MM.1S (cell line): ENCODE results near the gene VTA1.

Experiments used
- DNase-seq: peaks from one replicate; pipeline ENCODE4 v3.0.0-alpha.2; 2015
- H2AFZ ChIP-seq: fragments of 300-600 bp; sonication (generic); 2 replicates; pipeline ENCODE4 v1.6.0; 2016; ENCODE audit warnings: antibody characterized with exemption, low read length
- H3F3A ChIP-seq: fragments of 300-600 bp; sonication (generic); 2 replicates; pipeline ENCODE4 v1.6.1; 2016; ENCODE audit warnings: mild to moderate bottlenecking, antibody characterized with exemption, low read length, moderate library complexity, mixed read lengths; ENCODE audit not compliant: insufficient read depth
- H3K27ac ChIP-seq: fragments of 300-600 bp; sonication (generic); 2 replicates; pipeline ENCODE4 v1.5.1; 2016; ENCODE audit warnings: mild to moderate bottlenecking, low read length
- H3K27me3 ChIP-seq: fragments of 300-600 bp; sonication (generic); replicated peaks from 2 replicates; pipeline ENCODE4 v1.6.0; 2016; ENCODE audit warnings: low read length; ENCODE audit not compliant: insufficient read depth
- H3K36me3 ChIP-seq: fragments of 300-600 bp; sonication (generic); replicated peaks from 2 replicates; pipeline ENCODE4 v1.6.1; 2016; ENCODE audit warnings: mild to moderate bottlenecking, low read length, mixed read lengths; ENCODE audit not compliant: insufficient read depth
- H3K4me1 ChIP-seq: fragments of 300-600 bp; sonication (generic); 2 replicates; pipeline ENCODE4 v1.6.1; 2016; ENCODE audit warnings: low read length, mixed read lengths
- H3K4me2 ChIP-seq: fragments of 300-600 bp; sonication (generic); 2 replicates; pipeline ENCODE4 v1.6.0; 2016; ENCODE audit warnings: low read depth, low read length
- H3K4me3 ChIP-seq: fragments of 300-600 bp; sonication (generic); 2 replicates; pipeline ENCODE4 v1.5.1; 2016; ENCODE audit warnings: low read length, mixed read lengths
- H3K79me2 ChIP-seq: fragments of 300-600 bp; sonication (generic); 2 replicates; pipeline ENCODE4 v1.6.1; 2016; ENCODE audit warnings: mixed run types, low read length, mixed read lengths
- H3K9ac ChIP-seq: fragments of 300-600 bp; sonication (generic); 2 replicates; pipeline ENCODE4 v1.6.1; 2016; ENCODE audit warnings: low read length, mixed read lengths
- H3K9me2 ChIP-seq: fragments of 300-600 bp; sonication (generic); replicated peaks from 2 replicates; pipeline ENCODE4 v1.6.1; 2016; ENCODE audit warnings: mild to moderate bottlenecking, low read length, mixed read lengths; ENCODE audit not compliant: insufficient read depth
- H3K9me3 ChIP-seq: fragments of 300-600 bp; sonication (generic); replicated peaks from 2 replicates; pipeline ENCODE4 v1.6.1; 2016; ENCODE audit warnings: mild to moderate bottlenecking, low read length, mixed read lengths; ENCODE audit not compliant: insufficient read depth
- H4K20me1 ChIP-seq: fragments of 300-600 bp; sonication (generic); 2 replicates; pipeline ENCODE4 v1.6.1; 2016; ENCODE audit warnings: mild to moderate bottlenecking, low read length, moderate library complexity, mixed read lengths; ENCODE audit not compliant: insufficient read depth
- CTCF ChIP-seq: fragments of 300-600 bp; sonication (generic); IDR thresholded peaks from 2 replicates; pipeline ENCODE4 v1.5.1; 2016; ENCODE audit warnings: antibody characterized with exemption, low read length, mixed read lengths
- EZH2 ChIP-seq: fragments of 300-600 bp; sonication (generic); optimal IDR thresholded peaks from 2 replicates; pipeline ENCODE3; 2017; ENCODE audit warnings: low read depth, mild to moderate bottlenecking, antibody characterized with exemption, low read length, mixed read lengths
- EZH2phosphoT487 ChIP-seq: fragments of 300-600 bp; sonication (generic); IDR thresholded peaks from 2 replicates; pipeline ENCODE4 v1.6.1; 2018; ENCODE audit warnings: antibody characterized with exemption, low read length

VTA1 gene

GRCh38 chr6:142233945-142234682 is 87.1 kb downstream of the VTA1 start:
- Histone ChIP-seq H3K4me2 (no peak overlapping the region), H3F3A (no peaks in the 10 kb centered on the region), H3K4me3 (no peak overlapping the region), H3K27ac (no peak overlapping the region), H4K20me1 (no peaks in the 10 kb centered on the region), H3K4me1 (no peaks in the 10 kb centered on the region), H3K9ac (no peak overlapping the region), H2AFZ (no peak overlapping the region), H3K79me2 (no peaks in the 10 kb centered on the region), H3K27me3 (no peaks in the 10 kb centered on the region), H3K9me2 (no peaks in the 10 kb centered on the region), H3K9me3 (no peaks in the 10 kb centered on the region), H3K36me3 (no peaks in the 10 kb centered on the region)
- no peak for DNase-seq
- no peak for TF ChIP-seq EZH2
- TF ChIP-seq EZH2phosphoT487: no peak
- TF ChIP-seq CTCF: no peak

- Histone ChIP-seq H2AFZ (no peak overlapping the region), H3K9ac (no peak overlapping the region)
- no peak for DNase-seq
These were observed 88.2 kb downstream of the VTA1 start for GRCh38 chr6:142235272-142235671.

GRCh38 chr6:142235791-142236190 is 88.7 kb downstream of the VTA1 start:
- no peaks in the 10 kb centered on the region for H3K27me3 ChIP-seq
- H3K4me3 ChIP-seq: no peak overlapping the region
- no peak for DNase-seq
- H3K4me2 ChIP-seq: no peak overlapping the region
- no peak overlapping the region for H3K9ac ChIP-seq
- H3K27ac ChIP-seq: no peak overlapping the region
- no peaks in the 10 kb centered on the region for H3K4me1 ChIP-seq
- H3F3A ChIP-seq: no peaks in the 10 kb centered on the region
- no peaks in the 10 kb centered on the region for H3K79me2 ChIP-seq
- TF ChIP-seq CTCF (no peak), EZH2 (no peak), EZH2phosphoT487 (no peak)
- H4K20me1 ChIP-seq: no peaks in the 10 kb centered on the region
- H3K9me2 ChIP-seq: no peaks in the 10 kb centered on the region
- no peaks in the 10 kb centered on the region for H3K36me3 ChIP-seq
- no peak overlapping the region for H2AFZ ChIP-seq
- no peaks in the 10 kb centered on the region for H3K9me3 ChIP-seq

More at GRCh38 chr6:142235272-142235671, 88.2 kb downstream of the VTA1 start:
- TF ChIP-seq EZH2 (no peak), EZH2phosphoT487 (no peak), CTCF (no peak)
- Histone ChIP-seq H3K4me3 (no peak overlapping the region), H4K20me1 (no peaks in the 10 kb centered on the region), H3K4me2 (no peak overlapping the region), H3K27ac (no peak overlapping the region), H3K27me3 (no peaks in the 10 kb centered on the region), H3K36me3 (no peaks in the 10 kb centered on the region), H3K9me3 (no peaks in the 10 kb centered on the region), H3K9me2 (no peaks in the 10 kb centered on the region), H3K4me1 (no peaks in the 10 kb centered on the region), H3K79me2 (no peaks in the 10 kb centered on the region), H3F3A (no peaks in the 10 kb centered on the region)
